Heart right ventricle (tissue), 16 donors: Measurements from ENCODE around the gene CPNE2. TPM values are rescaled to one million over a fixed set of nuclear protein-coding genes. Genes with fewer than 3 reads are reported as not detected.

Experiments used
- ATAC-seq, 8 donors: fragments of 200-7000 bp; cut with Tn5 transposase; one replicate each; pipeline ENCODE4 v1.9.1; 2020; ENCODE audit warnings: mild to moderate bottlenecking in 8 of 8, moderate library complexity in 8 of 8, moderate number of reproducible peaks in 1 of 8
- DNase-seq, 2 donors: peaks; one replicate each; pipeline ENCODE4 v3.0.0-alpha.2; 2020
- H3K27ac ChIP-seq, 10 donors: fragments of 200-600 bp; sonication (generic) in 2 of 10; one replicate each; pipeline versions ENCODE4 v1.5.0 to v1.8.0; 2020 to 2022; ENCODE audit warnings: mild to moderate bottlenecking in 3 of 10
- H3K27me3 ChIP-seq, 7 donors: fragments of 200-600 bp; one replicate each; pipeline ENCODE4 v1.8.0; 2021 to 2022; ENCODE audit warnings: mild to moderate bottlenecking in 2 of 7
- H3K36me3 ChIP-seq, 9 donors: fragments of 200-600 bp; sonication (generic) in 1 of 9; one replicate each; pipeline versions ENCODE4 v1.5.0 to v1.8.0; 2020 to 2022; ENCODE audit warnings: mild to moderate bottlenecking in 2 of 9
- H3K4me1 ChIP-seq, 9 donors: fragments of 200-600 bp; sonication (generic) in 1 of 9; one replicate each; pipeline versions ENCODE4 v1.5.0 to v1.8.0; 2020 to 2022; ENCODE audit warnings: mild to moderate bottlenecking in 4 of 9
- H3K4me3 ChIP-seq, 10 donors: fragments of 200-600 bp; sonication (generic) in 2 of 10; one replicate each; pipeline versions ENCODE4 v1.5.0 to v1.8.0; 2020 to 2022; ENCODE audit warnings: mild to moderate bottlenecking in 7 of 10, moderate library complexity in 2 of 10
- H3K9me3 ChIP-seq, 11 donors: fragments of 200-600 bp in 10 of 11; sonication (generic) in 2 of 11; one replicate each; pipeline versions ENCODE4 v1.5.0 to v1.8.0; 2013 to 2022; ENCODE audit warnings: mild to moderate bottlenecking in 2 of 11, control low read depth in 1 of 11, moderate library complexity in 1 of 11
- WGBS, 2 donors: extraction: QIAGEN DNeasy Blood & Tissue Kit; methylation state at CpG; one replicate each; pipeline ENCODE4 v1.1.7; 2013; ENCODE audit warnings: inconsistent platforms in 1 of 2; 5-methylcytosine and 5-hydroxymethylcytosine counted together
- intact Hi-C, 10 donors: fragments of 100-400 bp; cut with DNase I; formaldehyde crosslinking; loops; one replicate each; pipeline versions ENCODE4 v1.11.1 to v1.14.2; 2022
- polyA plus RNA-seq, 2 donors: library from polyadenylated mRNA; stranded (reverse); fragments of 200-250 nt; gene quantifications; one replicate each; pipeline ENCODE4 v1.2.3, GENCODE V29; 2013
- total RNA-seq, 10 donors: library from RNA; stranded (reverse); fragmentation: NEBNext Ultra II Directional in 3 of 10; extraction: Animal tissue kit (Norgen Biotek cat#: 25700) in 3 of 10; gene quantifications; one replicate each; pipeline versions ENCODE4 v1.2.1 to v1.2.4, GENCODE V29; 2021 to 2023
- TF ChIP-seq, protein P1 (sequence below), 9 donors: fragments of 200-600 bp; sonication (generic) in 2 of 9; IDR thresholded peaks; one replicate each; pipeline versions ENCODE4 v1.5.0 to v1.8.0; 2021 to 2022; ENCODE audit warnings: antibody characterized with exemption in 9 of 9, mild to moderate bottlenecking in 5 of 9, moderate library complexity in 1 of 9
- donor health status: Arrhythmogenic right ventricular cardiomyopathy.
- donor health status: ischemic (EF 13 %, LVEDD 7.1; RV severe dilation, severe dysfunction).
- donor health status: healthy with polysubstance abuse.
- donor health status: DM: no; HTN: yes; CAD: no.
- donor health status: DM: no; HTN: no; CAD: no.
- donor health status: ischemic (EF 25% LVEDD 6.9; RV normal size, moderate dysfunction).
- donor health status: ischemic (EF 25% LVEDD 5.7; RV mildly dilated, moderate dysfunction).
- donor health status: healthy.
- donor health status: DM: yes; HTN: yes; CAD: no.
- donor health status: Ischemic cardiomyopathy.
- donor health status: ischemic (EF 35%, LVEDD 5.7; RV mildly dilated, moderate dysfunction).
- donor health status: nonischemic (EF 11% LVEDD 7.7; RV severe dilation, severe dysfunction).
- donor health status: DM: yes; HTN: yes; CAD: no.
- donor health status: PGD.
- donor health status: ischemic (EF 29% LVEDD 5.4; RV normal size, mild dysfunction).
- donor health status: nonischemic (EF 23%, LVEDD 6.1; RV moderate dilation, normal function).

Gene CPNE2
- total and polyA plus RNA-seq, 12 donors: 6.5 to 32.1 (median 11.0) TPM

DNA sequence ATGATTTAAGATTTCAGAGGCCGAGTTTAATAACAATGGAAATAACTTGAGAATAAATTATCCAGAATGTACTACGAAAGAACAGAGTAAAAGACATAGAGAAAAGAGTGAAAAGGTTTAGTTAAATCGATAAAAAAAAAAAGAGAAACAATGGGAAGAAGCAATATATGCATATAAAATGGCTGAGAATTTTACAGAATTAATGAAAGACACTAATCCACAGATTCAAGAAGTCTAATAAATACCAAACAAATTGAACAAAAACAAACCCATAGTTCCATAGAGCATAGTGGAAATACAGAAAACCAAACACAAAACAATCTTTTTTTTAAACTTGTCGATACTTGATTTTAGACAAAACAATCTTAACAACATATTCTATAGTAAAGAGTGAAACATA lies 91.7 kb downstream of the CPNE2 start:
- 98% methylated on average over 4 of the region's 4 CpGs for WGBS, 2 donors
- intact Hi-C loops: no loop called here
- no peaks in the 10 kb centered on the region for H3K27me3 ChIP-seq
- no peak overlapping the region for H3K27ac ChIP-seq
- peaks cover 0 to 1% (median 0%) of the 10 kb centered on the region in 9 donors for H3K36me3 ChIP-seq
- peaks cover 0 to 41% (median 36%) of the 10 kb centered on the region in 9 donors for H3K4me1 ChIP-seq
- H3K4me3 ChIP-seq: peak overlapping the region in 1 of 10 donors; percentile 76
- DNase-seq (no peak), ATAC-seq (no peak)
- no peaks in the 10 kb centered on the region for H3K9me3 ChIP-seq
- TF ChIP-seq, protein P1, sequence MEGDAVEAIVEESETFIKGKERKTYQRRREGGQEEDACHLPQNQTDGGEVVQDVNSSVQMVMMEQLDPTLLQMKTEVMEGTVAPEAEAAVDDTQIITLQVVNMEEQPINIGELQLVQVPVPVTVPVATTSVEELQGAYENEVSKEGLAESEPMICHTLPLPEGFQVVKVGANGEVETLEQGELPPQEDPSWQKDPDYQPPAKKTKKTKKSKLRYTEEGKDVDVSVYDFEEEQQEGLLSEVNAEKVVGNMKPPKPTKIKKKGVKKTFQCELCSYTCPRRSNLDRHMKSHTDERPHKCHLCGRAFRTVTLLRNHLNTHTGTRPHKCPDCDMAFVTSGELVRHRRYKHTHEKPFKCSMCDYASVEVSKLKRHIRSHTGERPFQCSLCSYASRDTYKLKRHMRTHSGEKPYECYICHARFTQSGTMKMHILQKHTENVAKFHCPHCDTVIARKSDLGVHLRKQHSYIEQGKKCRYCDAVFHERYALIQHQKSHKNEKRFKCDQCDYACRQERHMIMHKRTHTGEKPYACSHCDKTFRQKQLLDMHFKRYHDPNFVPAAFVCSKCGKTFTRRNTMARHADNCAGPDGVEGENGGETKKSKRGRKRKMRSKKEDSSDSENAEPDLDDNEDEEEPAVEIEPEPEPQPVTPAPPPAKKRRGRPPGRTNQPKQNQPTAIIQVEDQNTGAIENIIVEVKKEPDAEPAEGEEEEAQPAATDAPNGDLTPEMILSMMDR (IDR thresholded peaks at IDR 0.05): no peak

DNA sequence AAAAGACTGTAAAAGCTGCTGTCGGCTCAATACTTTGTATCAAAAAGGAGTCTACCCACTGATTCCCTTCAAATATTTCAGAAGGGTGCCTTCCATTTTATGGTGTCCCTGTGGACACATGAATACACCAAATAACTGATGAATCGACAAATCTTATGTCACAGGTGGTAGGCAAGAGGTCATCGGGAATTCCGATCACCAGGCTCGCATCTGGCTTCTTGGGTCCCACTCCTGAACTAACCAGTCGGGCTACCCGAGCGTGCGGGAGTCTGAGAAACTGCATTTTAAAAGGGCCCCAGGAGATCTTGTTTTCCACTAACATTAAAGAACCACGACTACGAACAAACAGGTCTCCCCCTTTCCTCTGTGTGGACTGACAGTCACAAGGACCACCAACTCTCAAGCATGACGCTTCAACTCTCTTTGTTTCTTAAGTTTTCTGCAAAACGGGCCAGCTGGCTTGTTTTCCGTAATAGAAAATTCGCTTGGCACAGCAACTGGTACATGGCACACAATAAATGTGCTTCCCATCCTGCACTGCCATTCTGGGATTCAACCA lies 92.6 kb downstream of the CPNE2 start:
- intact Hi-C loops: loop anchor here in 1 of 10 donors (5.0 kb wide), 1 partner anchor 112 kb away; no protein-coding TSS in a partner anchor
- Histone ChIP-seq H3K27me3 (no peaks in the 10 kb centered on the region), H3K27ac (peak overlapping the region in 9 of 10 donors; percentile 84 to 97 (median 92)), H3K36me3 (peaks cover 0 to 10% (median 0%) of the 10 kb centered on the region in 9 donors), H3K9me3 (no peaks in the 10 kb centered on the region), H3K4me3 (peak overlapping the region; percentile 61 to 99 (median 78)), H3K4me1 (peaks cover 0 to 41% (median 34%) of the 10 kb centered on the region in 9 donors)
- 23 to 26% methylated on average over 15 of the region's 15 CpGs for WGBS, 2 donors
- TF ChIP-seq, protein P1 (IDR thresholded peaks at IDR 0.05): no peak
- no peak for ATAC-seq
- DNase-seq: no peak

DNA sequence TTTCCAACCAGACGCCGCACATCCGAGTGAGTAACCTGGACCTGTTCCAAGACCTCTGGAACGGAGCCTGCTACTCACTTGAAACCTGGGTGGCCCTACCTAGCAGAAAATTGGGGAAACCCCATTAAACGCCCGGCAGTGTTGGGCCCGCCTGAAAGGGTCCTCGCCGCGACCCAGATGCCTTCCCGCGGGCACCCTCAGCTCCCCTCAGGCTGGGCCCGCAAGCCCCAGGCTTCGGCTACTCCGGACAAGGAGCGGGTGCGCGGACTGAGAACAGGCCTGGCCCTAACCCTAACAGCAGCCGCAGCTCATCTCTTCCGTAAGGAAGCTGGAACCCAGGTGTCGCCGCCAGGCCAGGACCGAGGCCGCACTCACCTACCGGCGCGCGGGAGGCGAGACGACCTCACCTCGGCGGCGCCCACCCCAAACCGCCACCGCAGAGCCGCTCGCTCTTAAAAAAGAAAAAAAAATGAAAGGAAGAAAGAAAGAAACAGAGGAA lies 93.1 kb downstream of the CPNE2 start:
- Histone ChIP-seq H3K27me3 (no peaks in the 10 kb centered on the region), H3K27ac (peak overlapping the region; percentile 69 to 97 (median 92)), H3K4me1 (peaks cover 0 to 43% (median 36%) of the 10 kb centered on the region in 9 donors), H3K36me3 (peaks cover 0 to 11% (median 0%) of the 10 kb centered on the region in 9 donors), H3K4me3 (peak overlapping the region; percentile 61 to 99 (median 78)), H3K9me3 (no peaks in the 10 kb centered on the region)
- intact Hi-C loops: loop anchor here in 1 of 10 donors (5.0 kb wide), 1 partner anchor 112 kb away; no protein-coding TSS in a partner anchor
- ATAC-seq (peak in 7 of 8 donors; percentile 5 to 43 (median 20)), DNase-seq (peak; percentile 36 to 53)
- TF ChIP-seq, protein P1 (IDR thresholded peaks at IDR 0.05): no peak
- WGBS, 2 donors: 0% methylated on average over 37 of the region's 37 CpGs

DNA sequence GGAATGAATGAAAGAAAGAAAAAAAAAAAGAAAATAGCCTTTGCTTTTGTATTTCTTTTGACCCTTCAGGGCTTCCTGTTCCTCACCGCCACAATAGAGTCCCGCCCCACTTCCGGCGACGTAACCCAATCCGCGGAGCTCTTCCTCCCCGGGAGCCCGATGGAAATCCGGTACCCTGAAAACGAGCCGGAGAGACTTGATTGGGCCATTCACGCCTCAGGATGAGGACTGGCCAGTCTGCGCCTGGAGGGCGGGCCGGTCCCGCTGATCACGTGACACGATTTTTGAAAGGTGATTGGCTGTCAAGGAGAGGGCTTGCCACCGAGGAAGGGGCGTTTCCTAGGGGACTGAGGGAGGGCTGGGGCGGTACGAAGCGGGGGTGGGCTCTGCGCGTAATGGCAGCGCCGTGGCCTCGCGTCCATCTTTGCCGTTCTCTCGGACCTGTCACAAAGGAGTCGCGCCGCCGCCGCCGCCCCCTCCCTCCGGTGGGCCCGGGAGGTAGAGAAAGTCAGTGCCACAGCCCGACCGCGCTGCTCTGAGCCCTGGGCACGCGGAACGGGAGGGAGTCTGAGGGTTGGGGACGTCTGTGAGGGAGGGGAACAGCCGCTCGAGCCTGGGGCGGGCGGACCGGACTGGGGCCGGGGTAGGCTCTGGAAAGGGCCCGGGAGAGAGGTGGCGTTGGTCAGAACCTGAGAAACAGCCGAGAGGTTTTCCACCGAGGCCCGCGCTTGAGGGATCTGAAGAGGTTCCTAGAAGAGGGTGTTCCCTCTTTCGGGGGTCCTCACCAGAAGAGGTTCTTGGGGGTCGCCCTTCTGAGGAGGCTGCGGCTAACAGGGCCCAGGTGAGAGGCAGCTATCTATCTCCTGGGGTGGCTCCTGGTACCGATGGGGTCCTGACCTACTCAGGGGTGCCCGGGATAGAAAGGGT lies 93.8 kb downstream of the CPNE2 start, which contains the start of the genes PSME3IP1 and RSPRY1:
Gene PSME3IP1, minus strand, starts transcription at position 95 of the 927 bp plus-strand sequence. CDS start 12,185 bp downstream, outside the sequence.
Gene RSPRY1, plus strand, starts transcription at position 385 of the 927 bp plus-strand sequence. CDS start 18,330 bp downstream, outside the sequence.
- Histone ChIP-seq H3K27ac (peak within 1 kb of the TSS; percentile 82 to 97 (median 93)), H3K9me3 (no peaks in the 10 kb centered on the region), H3K4me3 (peak within 1 kb of the TSS; percentile 76 to 99 (median 80)), H3K27me3 (no peaks in the 10 kb centered on the region), H3K36me3 (peaks cover 0 to 11% (median 0%) of the 10 kb centered on the region in 9 donors), H3K4me1 (peaks cover 0 to 49% (median 40%) of the 10 kb centered on the region in 9 donors)
- DNase-seq: peak; percentile 96 to 100
- intact Hi-C loops: loop anchor here in 1 of 10 donors (5.0 kb wide), 1 partner anchor 111 kb away; no protein-coding TSS in a partner anchor
- 0 to 1% methylated on average over 62 to 64 of the region's 64 CpGs for WGBS, 2 donors
- TF ChIP-seq, protein P1 (IDR thresholded peaks at IDR 0.05): no peak
- ATAC-seq: peak; percentile 96 to 99 (median 98)
